ENCODE data around the gene FAM53A.

DNA sequence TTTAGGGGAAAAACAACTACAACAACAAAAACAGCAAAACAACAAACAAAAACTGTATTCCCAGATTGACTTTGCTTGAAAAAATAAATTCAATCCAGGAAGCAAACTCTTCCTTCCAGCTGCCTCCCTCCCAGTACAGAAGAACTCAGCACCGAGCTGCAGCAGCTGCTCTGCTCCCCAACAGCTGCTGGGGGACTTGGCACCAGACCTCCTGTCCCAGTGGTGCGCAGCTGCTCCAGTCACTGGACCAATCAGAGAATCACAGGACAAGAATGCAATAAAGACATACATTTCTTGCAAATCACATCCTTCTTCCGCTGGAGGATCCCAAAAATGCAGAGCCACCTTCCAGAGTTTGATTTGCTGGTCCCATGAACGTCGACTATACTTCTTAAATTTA is 11.8 kb upstream of the FAM53A start:
- TF ChIP-seq, protein P1, sequence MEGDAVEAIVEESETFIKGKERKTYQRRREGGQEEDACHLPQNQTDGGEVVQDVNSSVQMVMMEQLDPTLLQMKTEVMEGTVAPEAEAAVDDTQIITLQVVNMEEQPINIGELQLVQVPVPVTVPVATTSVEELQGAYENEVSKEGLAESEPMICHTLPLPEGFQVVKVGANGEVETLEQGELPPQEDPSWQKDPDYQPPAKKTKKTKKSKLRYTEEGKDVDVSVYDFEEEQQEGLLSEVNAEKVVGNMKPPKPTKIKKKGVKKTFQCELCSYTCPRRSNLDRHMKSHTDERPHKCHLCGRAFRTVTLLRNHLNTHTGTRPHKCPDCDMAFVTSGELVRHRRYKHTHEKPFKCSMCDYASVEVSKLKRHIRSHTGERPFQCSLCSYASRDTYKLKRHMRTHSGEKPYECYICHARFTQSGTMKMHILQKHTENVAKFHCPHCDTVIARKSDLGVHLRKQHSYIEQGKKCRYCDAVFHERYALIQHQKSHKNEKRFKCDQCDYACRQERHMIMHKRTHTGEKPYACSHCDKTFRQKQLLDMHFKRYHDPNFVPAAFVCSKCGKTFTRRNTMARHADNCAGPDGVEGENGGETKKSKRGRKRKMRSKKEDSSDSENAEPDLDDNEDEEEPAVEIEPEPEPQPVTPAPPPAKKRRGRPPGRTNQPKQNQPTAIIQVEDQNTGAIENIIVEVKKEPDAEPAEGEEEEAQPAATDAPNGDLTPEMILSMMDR (IDR thresholded peaks at IDR 0.05), result no peak
- no peak for TF ChIP-seq EP300 (IDR thresholded peaks at IDR 0.05)
- TF ChIP-seq POLR2A (IDR thresholded peaks at IDR 0.05), result no peak
